Measurements from ENCODE around the gene CDH4. TPM values are rescaled to one million over a fixed set of nuclear protein-coding genes. Genes with fewer than 3 reads are reported as not detected.

The CDH4 gene
- polyA plus RNA-seq, 4 donors = 0.09 to 4.1 (median 0.25) TPM

GRCh38 chr20:61768571-61769285, 516.7 kb downstream of the CDH4 start:
- Histone ChIP-seq H3K27me3 (ENCODE audit: control insufficient read depth in 3 of 3, insufficient read depth in 3 of 3, low read length in 3 of 3) (no peaks in the 10 kb centered on the region), H3K36me3 (ENCODE audit: control insufficient read depth in 3 of 3, insufficient read depth in 2 of 3, low read depth in 1 of 3, low read length in 3 of 3) (no peaks in the 10 kb centered on the region), H3K9me3 (ENCODE audit: control insufficient read depth in 2 of 2, insufficient read depth in 1 of 2, low read depth in 1 of 2, low read length in 1 of 2) (no peaks in the 10 kb centered on the region), H3K27ac (ENCODE audit: low read depth in 1 of 3, low read length in 2 of 3) (no peak overlapping the region), H3K4me1 (ENCODE audit: control insufficient read depth in 3 of 3, insufficient read depth in 2 of 3, low read depth in 1 of 3, low read length in 2 of 3) (no peaks in the 10 kb centered on the region), H3K4me3 (ENCODE audit: low read depth in 1 of 3, low read length in 3 of 3) (no peak overlapping the region)
- WGBS, 3 donors = 58 to 71% (median 67%) methylated on average over 16 of the region's 16 CpGs
- no peak for DNase-seq
- no peak for FAIRE-seq

- Histone ChIP-seq H3K27me3 (ENCODE audit: control insufficient read depth in 3 of 3, insufficient read depth in 3 of 3, low read length in 3 of 3) (no peaks in the 10 kb centered on the region), H3K36me3 (ENCODE audit: control insufficient read depth in 3 of 3, insufficient read depth in 2 of 3, low read depth in 1 of 3, low read length in 3 of 3) (no peaks in the 10 kb centered on the region), H3K27ac (ENCODE audit: low read depth in 1 of 3, low read length in 2 of 3) (no peak overlapping the region), H3K9me3 (ENCODE audit: control insufficient read depth in 2 of 2, insufficient read depth in 1 of 2, low read depth in 1 of 2, low read length in 1 of 2) (no peaks in the 10 kb centered on the region), H3K4me3 (ENCODE audit: low read depth in 1 of 3, low read length in 3 of 3) (no peak overlapping the region), H3K4me1 (ENCODE audit: control insufficient read depth in 3 of 3, insufficient read depth in 2 of 3, low read depth in 1 of 3, low read length in 2 of 3) (no peaks in the 10 kb centered on the region)
- WGBS, 3 donors = 81 to 87% (median 84%) methylated on average over 11 of the region's 11 CpGs
- no peak for FAIRE-seq
- DNase-seq = no peak
These were observed 517.3 kb downstream of the CDH4 start for GRCh38 chr20:61769286-61769832.

GRCh38 chr20:61770113-61770585, 518.1 kb downstream of the CDH4 start:
- Histone ChIP-seq H3K27me3 (ENCODE audit: control insufficient read depth in 3 of 3, insufficient read depth in 3 of 3, low read length in 3 of 3) (no peaks in the 10 kb centered on the region), H3K36me3 (ENCODE audit: control insufficient read depth in 3 of 3, insufficient read depth in 2 of 3, low read depth in 1 of 3, low read length in 3 of 3) (no peaks in the 10 kb centered on the region), H3K27ac (ENCODE audit: low read depth in 1 of 3, low read length in 2 of 3) (no peak overlapping the region), H3K4me3 (ENCODE audit: low read depth in 1 of 3, low read length in 3 of 3) (no peak overlapping the region), H3K4me1 (ENCODE audit: control insufficient read depth in 3 of 3, insufficient read depth in 2 of 3, low read depth in 1 of 3, low read length in 2 of 3) (no peaks in the 10 kb centered on the region), H3K9me3 (ENCODE audit: control insufficient read depth in 2 of 2, insufficient read depth in 1 of 2, low read depth in 1 of 2, low read length in 1 of 2) (no peaks in the 10 kb centered on the region)
- WGBS, 3 donors = 77 to 85% (median 79%) methylated on average over 16 of the region's 16 CpGs
- no peak for FAIRE-seq
- DNase-seq = no peak

- H3K4me3 ChIP-seq (ENCODE audit: low read depth in 1 of 3, low read length in 3 of 3) = no peak overlapping the region
- H3K27ac ChIP-seq (ENCODE audit: low read depth in 1 of 3, low read length in 2 of 3) = no peak overlapping the region
- DNase-seq (no peak), FAIRE-seq (no peak)
- no peaks in the 10 kb centered on the region for H3K27me3 ChIP-seq (ENCODE audit: control insufficient read depth in 3 of 3, insufficient read depth in 3 of 3, low read length in 3 of 3)
- no peaks in the 10 kb centered on the region for H3K36me3 ChIP-seq (ENCODE audit: control insufficient read depth in 3 of 3, insufficient read depth in 2 of 3, low read depth in 1 of 3, low read length in 3 of 3)
- no peaks in the 10 kb centered on the region for H3K9me3 ChIP-seq (ENCODE audit: control insufficient read depth in 2 of 2, insufficient read depth in 1 of 2, low read depth in 1 of 2, low read length in 1 of 2)
- H3K4me1 ChIP-seq (ENCODE audit: control insufficient read depth in 3 of 3, insufficient read depth in 2 of 3, low read depth in 1 of 3, low read length in 2 of 3) = no peaks in the 10 kb centered on the region
- 51 to 71% (median 59%) methylated on average over 8 of the region's 8 CpGs for WGBS, 3 donors
These were observed 519.8 kb downstream of the CDH4 start for GRCh38 chr20:61771805-61772350.

- DNase-seq = no peak
- FAIRE-seq = no peak
- H3K27ac ChIP-seq (ENCODE audit: low read depth in 1 of 3, low read length in 2 of 3) = no peak overlapping the region
- H3K9me3 ChIP-seq (ENCODE audit: control insufficient read depth in 2 of 2, insufficient read depth in 1 of 2, low read depth in 1 of 2, low read length in 1 of 2) = no peaks in the 10 kb centered on the region
- no peaks in the 10 kb centered on the region for H3K27me3 ChIP-seq (ENCODE audit: control insufficient read depth in 3 of 3, insufficient read depth in 3 of 3, low read length in 3 of 3)
- WGBS, 3 donors = 75 to 82% (median 81%) methylated on average over 53 of the region's 53 CpGs
- H3K4me3 ChIP-seq (ENCODE audit: low read depth in 1 of 3, low read length in 3 of 3) = no peak overlapping the region
- H3K36me3 ChIP-seq (ENCODE audit: control insufficient read depth in 3 of 3, insufficient read depth in 2 of 3, low read depth in 1 of 3, low read length in 3 of 3) = no peaks in the 10 kb centered on the region
- no peaks in the 10 kb centered on the region for H3K4me1 ChIP-seq (ENCODE audit: control insufficient read depth in 3 of 3, insufficient read depth in 2 of 3, low read depth in 1 of 3, low read length in 2 of 3)
These were observed 521.0 kb downstream of the CDH4 start for GRCh38 chr20:61772828-61773631.

GRCh38 chr20:61773926-61774587, 522.0 kb downstream of the CDH4 start:
- H3K9me3 ChIP-seq (ENCODE audit: control insufficient read depth in 2 of 2, insufficient read depth in 1 of 2, low read depth in 1 of 2, low read length in 1 of 2) = no peaks in the 10 kb centered on the region
- no peak overlapping the region for H3K4me3 ChIP-seq (ENCODE audit: low read depth in 1 of 3, low read length in 3 of 3)
- H3K27ac ChIP-seq (ENCODE audit: low read depth in 1 of 3, low read length in 2 of 3) = no peak overlapping the region
- no peaks in the 10 kb centered on the region for H3K36me3 ChIP-seq (ENCODE audit: control insufficient read depth in 3 of 3, insufficient read depth in 2 of 3, low read depth in 1 of 3, low read length in 3 of 3)
- no peaks in the 10 kb centered on the region for H3K27me3 ChIP-seq (ENCODE audit: control insufficient read depth in 3 of 3, insufficient read depth in 3 of 3, low read length in 3 of 3)
- DNase-seq (no peak), FAIRE-seq (no peak)
- WGBS, 3 donors = 62 to 77% (median 75%) methylated on average over 14 of the region's 14 CpGs
- no peaks in the 10 kb centered on the region for H3K4me1 ChIP-seq (ENCODE audit: control insufficient read depth in 3 of 3, insufficient read depth in 2 of 3, low read depth in 1 of 3, low read length in 2 of 3)

- Histone ChIP-seq H3K36me3 (ENCODE audit: control insufficient read depth in 3 of 3, insufficient read depth in 2 of 3, low read depth in 1 of 3, low read length in 3 of 3) (no peaks in the 10 kb centered on the region), H3K9me3 (ENCODE audit: control insufficient read depth in 2 of 2, insufficient read depth in 1 of 2, low read depth in 1 of 2, low read length in 1 of 2) (no peaks in the 10 kb centered on the region), H3K4me1 (ENCODE audit: control insufficient read depth in 3 of 3, insufficient read depth in 2 of 3, low read depth in 1 of 3, low read length in 2 of 3) (no peaks in the 10 kb centered on the region), H3K27me3 (ENCODE audit: control insufficient read depth in 3 of 3, insufficient read depth in 3 of 3, low read length in 3 of 3) (no peaks in the 10 kb centered on the region), H3K27ac (ENCODE audit: low read depth in 1 of 3, low read length in 2 of 3) (no peak overlapping the region), H3K4me3 (ENCODE audit: low read depth in 1 of 3, low read length in 3 of 3) (no peak overlapping the region)
- WGBS, 3 donors = 70 to 73% (median 71%) methylated on average over 4 of the region's 4 CpGs
- FAIRE-seq (no peak), DNase-seq (no peak)
These were observed 523.4 kb downstream of the CDH4 start for GRCh38 chr20:61775423-61775822.

- no peaks in the 10 kb centered on the region for H3K4me1 ChIP-seq (ENCODE audit: control insufficient read depth in 3 of 3, insufficient read depth in 2 of 3, low read depth in 1 of 3, low read length in 2 of 3)
- H3K9me3 ChIP-seq (ENCODE audit: control insufficient read depth in 2 of 2, insufficient read depth in 1 of 2, low read depth in 1 of 2, low read length in 1 of 2) = no peaks in the 10 kb centered on the region
- H3K27me3 ChIP-seq (ENCODE audit: control insufficient read depth in 3 of 3, insufficient read depth in 3 of 3, low read length in 3 of 3) = no peaks in the 10 kb centered on the region
- no peaks in the 10 kb centered on the region for H3K36me3 ChIP-seq (ENCODE audit: control insufficient read depth in 3 of 3, insufficient read depth in 2 of 3, low read depth in 1 of 3, low read length in 3 of 3)
- DNase-seq (no peak), FAIRE-seq (no peak)
- no peak overlapping the region for H3K27ac ChIP-seq (ENCODE audit: low read depth in 1 of 3, low read length in 2 of 3)
- WGBS, 3 donors = 70 to 79% (median 76%) methylated on average over 18 of the region's 18 CpGs
- H3K4me3 ChIP-seq (ENCODE audit: low read depth in 1 of 3, low read length in 3 of 3) = no peak overlapping the region
These were observed 524.5 kb downstream of the CDH4 start for GRCh38 chr20:61776491-61777075.
